ES-I3 (cell line): Measurements from ENCODE around the gene SLC26A11.
"Not testable (repeated sequence)": the region's sequence is repeated elsewhere in the genome, so short reads cannot be mapped to it uniquely, and the experiment has no call there.

Source experiments
- H3K36me3 ChIP-seq: 2 replicates; pipeline ENCODE4 v1.6.1; 2013; ENCODE audit warnings: mild to moderate bottlenecking, low read length, control low read depth, moderate library complexity; ENCODE audit not compliant: insufficient read depth
- H3K4me1 ChIP-seq: 2 replicates; pipeline ENCODE4 v1.6.1; 2013; ENCODE audit warnings: mild to moderate bottlenecking, control low read depth, low read length; ENCODE audit not compliant: insufficient read depth
- H3K9ac ChIP-seq: 2 replicates; pipeline ENCODE4 v1.6.1; 2013; ENCODE audit warnings: low read depth, mild to moderate bottlenecking, low read length, moderate library complexity
- H3K9me3 ChIP-seq: 2 replicates; pipeline ENCODE4 v1.6.1; 2013; ENCODE audit warnings: mild to moderate bottlenecking, low read length, moderate library complexity; ENCODE audit not compliant: control insufficient read depth, insufficient read depth

The SLC26A11 gene

DNA sequence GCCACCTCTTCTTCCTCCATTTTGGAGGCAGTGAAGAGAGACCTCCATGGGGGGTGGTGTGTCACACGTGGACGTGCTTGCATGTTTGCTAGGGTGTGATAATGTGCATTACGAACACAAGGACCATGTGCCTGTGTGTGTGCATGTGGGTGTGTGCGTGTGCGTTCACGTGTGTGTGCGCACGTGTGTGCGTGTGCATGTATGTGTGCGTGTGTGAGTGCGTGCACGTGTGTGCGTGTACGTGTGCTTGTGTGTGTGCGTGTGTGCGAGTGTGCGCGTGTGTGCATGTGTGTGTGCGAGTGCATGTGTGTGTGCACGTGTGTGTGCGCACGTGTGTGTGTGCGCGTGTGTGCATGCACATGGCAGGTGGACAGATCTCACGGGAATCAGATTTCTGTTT lies 69.9 kb downstream of the SLC26A11 start:
- H3K36me3 ChIP-seq = 0 out of 2 replicates have a peak, but pooled peaks cover 10% of the 10 kb centered on the region
- no peaks in the 10 kb centered on the region for H3K9me3 ChIP-seq
- H3K4me1 ChIP-seq = peaks cover 9% of the 10 kb centered on the region; the same call in 1 of the 2 replicates
- no peak overlapping the region for H3K9ac ChIP-seq

DNA sequence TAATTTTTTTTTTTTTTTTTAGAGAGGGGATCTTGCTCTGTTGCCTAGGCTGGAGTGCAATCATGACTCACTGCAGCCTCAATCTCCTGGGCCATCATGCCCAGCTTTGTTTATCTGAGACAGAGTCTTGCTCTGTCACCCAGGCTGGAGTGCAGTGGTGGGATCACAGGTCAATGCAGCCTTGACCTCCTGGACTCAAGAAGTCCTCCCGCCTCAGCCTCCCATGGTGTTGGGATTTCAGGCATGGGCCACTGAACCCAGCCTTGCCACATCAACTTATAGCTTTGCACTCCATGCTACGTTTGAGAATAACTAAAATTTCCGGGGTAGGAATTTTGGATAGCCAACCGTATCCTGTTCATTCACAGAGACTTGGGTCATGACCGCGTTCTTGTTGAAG lies 71.0 kb downstream of the SLC26A11 start:
- H3K4me1 ChIP-seq = peaks cover 9% of the 10 kb centered on the region; the same call in 1 of the 2 replicates
- H3K9me3 ChIP-seq = no peaks in the 10 kb centered on the region
- H3K9ac ChIP-seq = no peak overlapping the region
- H3K36me3 ChIP-seq = 0 out of 2 replicates have a peak, but pooled peaks cover 17% of the 10 kb centered on the region

DNA sequence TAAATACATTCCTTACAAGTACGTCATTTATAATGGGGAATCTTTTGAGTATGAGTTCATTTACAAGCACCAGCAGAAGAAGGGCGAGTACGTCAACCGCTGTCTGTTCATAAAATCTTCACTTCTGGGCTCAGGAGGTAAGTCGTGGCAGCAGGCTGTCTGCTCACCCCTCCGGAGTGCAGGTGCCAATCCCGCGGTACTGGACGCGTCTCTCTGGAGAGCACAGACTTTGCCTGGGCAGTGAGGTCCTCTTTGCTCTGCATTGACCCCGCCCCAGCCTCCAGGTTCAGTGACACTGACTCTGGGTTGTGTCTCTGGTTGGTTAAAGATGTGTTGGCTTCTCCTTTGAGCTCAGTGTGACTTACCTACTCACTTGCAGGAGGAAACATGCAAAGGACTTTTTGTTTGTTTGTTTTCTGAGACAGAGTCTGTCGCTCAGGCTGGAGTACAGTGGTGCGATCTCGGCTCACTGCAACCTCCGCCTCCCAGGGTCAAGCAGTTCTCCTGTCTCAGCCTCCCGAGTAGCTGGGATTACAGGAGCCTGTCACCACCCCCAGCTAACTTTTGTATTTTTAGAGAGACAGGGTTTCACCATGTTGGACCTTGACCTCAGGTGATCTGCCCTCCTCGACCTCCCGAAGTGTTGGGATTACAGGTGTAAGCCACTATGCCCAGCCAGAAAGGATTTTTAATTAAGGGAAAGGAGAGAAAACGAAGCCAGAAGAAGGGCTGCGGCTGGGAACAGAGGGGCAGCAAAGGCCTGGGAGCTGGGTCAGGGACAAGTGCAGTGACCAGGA lies 71.7 kb downstream of the SLC26A11 start:
- Histone ChIP-seq H3K36me3 (0 out of 2 replicates have a peak, but pooled peaks cover 17% of the 10 kb centered on the region), H3K4me1 (peaks cover 9% of the 10 kb centered on the region; the same call in 1 of the 2 replicates), H3K9ac (no peak overlapping the region), H3K9me3 (no peaks in the 10 kb centered on the region)

DNA sequence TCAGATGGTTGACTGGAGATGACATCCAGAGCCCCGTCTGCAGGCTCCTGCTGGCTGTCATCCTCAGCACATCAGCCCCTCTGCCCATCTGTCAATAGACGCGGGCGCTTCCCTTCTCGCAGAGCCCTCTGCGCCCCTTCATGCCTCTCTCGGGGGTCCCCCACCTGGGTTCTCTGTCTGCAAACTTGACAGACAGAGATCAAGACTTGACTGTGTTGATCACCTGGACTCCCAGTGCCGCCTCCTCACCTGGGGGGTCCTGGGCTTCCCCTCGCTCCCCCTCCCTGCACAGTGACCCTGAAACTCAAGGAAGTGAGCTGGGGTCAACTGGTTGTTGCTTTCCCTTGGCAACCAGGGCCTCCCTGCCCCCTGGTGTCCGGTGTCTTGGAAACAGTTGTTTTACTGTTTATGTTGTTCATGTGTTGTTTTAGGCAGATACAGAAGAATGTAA lies 72.3 kb downstream of the SLC26A11 start:
- Histone ChIP-seq H3K9ac (no peak overlapping the region), H3K36me3 (0 out of 2 replicates have a peak, but pooled peaks cover 17% of the 10 kb centered on the region), H3K4me1 (peaks cover 8% of the 10 kb centered on the region; the same call in 1 of the 2 replicates), H3K9me3 (no peaks in the 10 kb centered on the region)

DNA sequence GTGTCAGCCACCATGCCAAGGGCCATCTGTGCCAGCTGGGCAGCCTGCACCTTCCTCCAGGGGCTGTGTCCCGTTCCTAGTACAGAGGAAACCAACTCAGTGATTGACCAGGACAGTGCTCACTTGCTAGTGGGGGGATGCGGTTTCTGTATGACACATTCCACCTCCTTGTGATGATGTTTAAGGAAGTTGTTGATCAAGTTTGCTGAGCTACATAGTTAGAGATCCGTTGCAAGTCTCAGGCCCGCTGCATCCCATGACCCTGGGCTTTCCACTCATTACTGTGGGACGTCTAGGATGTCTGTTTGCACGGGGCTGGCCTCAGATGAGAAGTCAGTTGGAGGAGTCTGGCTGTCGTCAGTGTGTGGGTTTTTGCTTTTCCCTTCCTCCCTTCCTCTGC lies 74.0 kb downstream of the SLC26A11 start:
- no peaks in the 10 kb centered on the region for H3K9me3 ChIP-seq
- H3K36me3 ChIP-seq = 0 out of 2 replicates have a peak, but pooled peaks cover 17% of the 10 kb centered on the region
- no peaks in the 10 kb centered on the region for H3K4me1 ChIP-seq
- no peak overlapping the region for H3K9ac ChIP-seq

DNA sequence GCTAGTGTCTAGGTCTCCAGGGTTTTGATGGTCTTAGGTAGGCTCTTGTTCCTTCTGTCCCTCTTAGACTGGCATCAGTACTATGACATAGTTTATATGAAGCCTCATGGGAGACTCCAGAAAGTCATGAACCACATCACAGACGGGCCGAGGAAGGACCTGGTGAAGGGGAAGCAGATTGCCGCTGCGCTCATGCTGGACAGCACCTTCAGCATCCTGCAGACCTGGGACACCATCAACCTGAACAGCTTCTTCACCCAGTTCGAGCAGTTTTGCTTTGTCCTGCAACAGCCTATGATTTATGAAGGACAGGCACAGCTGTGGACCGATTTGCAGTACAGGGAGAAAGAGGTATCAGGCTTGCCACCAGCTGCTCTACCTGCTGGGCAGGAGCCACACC lies 74.4 kb downstream of the SLC26A11 start:
- H3K4me1 ChIP-seq = no peaks in the 10 kb centered on the region
- H3K9ac ChIP-seq = no peak overlapping the region
- H3K36me3 ChIP-seq = peaks cover 17% of the 10 kb centered on the region; the same call in 1 of the 2 replicates
- no peaks in the 10 kb centered on the region for H3K9me3 ChIP-seq

DNA sequence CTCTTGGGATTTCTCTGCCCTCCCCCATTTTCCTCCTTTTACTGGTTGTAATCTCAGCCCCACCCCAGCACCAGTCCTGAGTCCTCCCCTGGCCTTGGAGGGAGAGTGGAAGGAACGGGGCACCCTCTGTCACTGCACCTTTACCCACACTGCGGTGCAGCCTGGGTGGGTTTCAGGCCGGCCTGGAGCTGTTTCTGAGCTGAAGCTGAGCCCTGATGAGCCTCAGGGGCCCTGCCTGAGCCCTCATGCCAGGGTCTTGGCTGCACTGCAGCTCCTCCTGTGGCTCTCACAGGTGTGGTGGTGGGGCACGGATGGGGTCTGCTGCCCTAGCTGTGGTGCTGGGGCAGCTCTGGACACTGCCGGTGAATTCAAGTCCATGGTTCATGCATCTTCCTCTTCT lies 74.9 kb downstream of the SLC26A11 start:
- Histone ChIP-seq H3K36me3 (peaks cover 17% of the 10 kb centered on the region; the same call in 1 of the 2 replicates), H3K9ac (no peak overlapping the region), H3K4me1 (no peaks in the 10 kb centered on the region), H3K9me3 (no peaks in the 10 kb centered on the region)

DNA sequence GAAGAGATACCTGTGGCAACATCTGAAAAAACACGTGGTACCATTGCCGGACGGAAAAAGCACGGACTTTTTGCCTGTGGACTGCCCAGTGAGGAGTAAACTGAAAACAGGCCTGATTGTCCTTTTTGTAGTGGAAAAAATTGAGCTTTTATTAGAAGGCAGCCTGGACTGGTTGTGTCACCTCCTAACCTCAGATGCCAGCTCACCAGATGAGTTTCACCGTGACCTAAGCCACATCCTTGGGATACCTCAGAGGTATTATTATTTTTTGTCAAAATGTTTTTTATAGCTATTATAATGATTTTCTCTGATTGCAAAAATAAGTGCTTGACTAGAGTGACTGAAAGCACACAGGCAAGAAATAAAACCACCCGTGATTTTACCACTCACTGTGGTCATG lies 75.3 kb downstream of the SLC26A11 start:
- peaks cover 14% of the 10 kb centered on the region; the same call in 1 of the 2 replicates for H3K36me3 ChIP-seq

DNA sequence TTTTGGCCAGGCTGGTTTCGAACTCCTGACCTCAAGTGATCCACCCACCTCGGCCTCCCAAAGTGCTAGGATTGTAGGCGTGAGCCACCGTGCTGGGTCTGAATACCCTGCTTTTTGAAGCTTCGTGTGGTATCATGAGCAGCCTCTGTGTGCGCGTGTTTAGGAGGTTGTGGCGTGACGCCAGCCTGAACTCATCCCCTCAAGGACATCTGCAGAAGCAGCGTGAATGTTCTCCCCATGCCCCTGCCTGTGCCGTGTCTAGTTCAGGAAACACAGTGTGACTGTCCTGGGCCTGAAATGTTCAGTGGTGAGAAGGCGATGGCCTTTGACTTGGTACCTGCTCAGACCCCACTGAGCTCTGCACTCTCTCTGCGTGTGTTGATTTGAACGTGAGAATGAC lies 76.0 kb downstream of the SLC26A11 start:
- no peaks in the 10 kb centered on the region for H3K4me1 ChIP-seq
- H3K36me3 ChIP-seq = peaks cover 18% of the 10 kb centered on the region; the same call in 1 of the 2 replicates
- no peak overlapping the region for H3K9ac ChIP-seq
- no peaks in the 10 kb centered on the region for H3K9me3 ChIP-seq

More for the DNA sequence above, 75.3 kb downstream of the SLC26A11 start:
- H3K9ac ChIP-seq = no peak overlapping the region
- no peaks in the 10 kb centered on the region for H3K9me3 ChIP-seq
- no peaks in the 10 kb centered on the region for H3K4me1 ChIP-seq

DNA sequence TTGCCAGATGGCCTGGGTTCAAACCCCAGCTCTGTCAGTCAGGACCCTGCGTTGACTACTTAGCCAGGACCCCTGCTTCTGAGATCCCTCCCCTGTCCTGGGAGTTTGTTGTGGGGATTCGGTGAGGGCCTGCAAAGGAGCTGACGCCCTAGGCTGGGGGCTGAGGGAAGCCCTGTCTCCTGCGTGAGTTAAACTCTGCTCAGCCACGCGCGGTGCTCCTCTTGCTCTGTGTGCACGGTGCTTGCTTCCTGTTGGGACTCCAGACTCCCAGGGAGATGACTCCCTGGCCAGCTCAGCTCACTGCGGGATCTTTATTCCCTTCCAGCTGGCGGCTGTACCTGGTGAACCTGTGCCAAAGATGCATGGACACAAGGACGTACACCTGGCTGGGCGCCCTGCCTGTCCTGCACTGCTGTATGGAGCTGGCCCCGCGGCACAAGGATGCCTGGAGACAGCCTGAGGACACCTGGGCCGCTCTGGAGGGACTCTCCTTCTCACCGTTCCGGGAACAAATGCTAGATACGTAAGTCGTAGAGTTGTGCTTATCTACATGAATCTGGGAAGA lies 77.9 kb downstream of the SLC26A11 start:
- Histone ChIP-seq H3K4me1 (no peaks in the 10 kb centered on the region), H3K9me3 (peaks cover 1% of the 10 kb centered on the region; the same call in 1 of the 2 replicates), H3K36me3 (peaks cover 23% of the 10 kb centered on the region), H3K9ac (no peak overlapping the region)

DNA sequence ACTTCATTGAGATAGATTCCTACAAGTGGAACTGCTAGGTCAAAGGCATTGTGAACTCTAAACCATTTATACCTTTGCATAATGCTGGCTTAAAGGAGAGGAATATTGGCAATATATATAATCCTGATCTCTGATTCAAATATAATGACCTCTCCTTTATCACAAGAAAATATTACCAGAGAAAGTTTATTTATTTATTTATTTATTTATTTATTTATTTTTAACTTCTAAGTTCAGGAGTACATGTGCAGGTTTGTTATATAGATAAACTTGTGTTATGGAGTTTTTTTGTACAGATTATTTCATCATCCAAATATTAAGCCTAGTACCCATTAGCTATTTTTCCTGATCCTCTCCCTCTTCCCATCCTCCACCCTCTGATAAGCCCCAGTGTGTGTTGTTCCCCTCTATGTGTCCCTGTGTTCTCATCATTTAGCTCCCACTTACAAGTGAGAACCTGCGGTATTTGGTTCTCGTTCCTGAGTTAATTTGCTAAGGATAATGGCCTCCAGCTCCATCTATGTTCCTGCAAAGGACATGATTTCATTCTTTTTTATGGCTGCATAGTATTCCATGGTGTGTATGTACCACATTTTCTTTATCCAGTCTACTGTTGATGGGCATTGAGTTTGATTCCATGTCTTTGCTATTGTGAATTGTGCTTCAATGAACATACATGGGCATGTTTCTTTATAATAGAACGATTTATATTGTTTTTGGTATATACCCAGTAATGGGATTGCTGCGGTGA lies 79.3 kb downstream of the SLC26A11 start:
- H3K9ac ChIP-seq, H3K9me3 ChIP-seq, H3K4me1 ChIP-seq: not testable (repeated sequence)
- H3K36me3 ChIP-seq = peaks cover 28% of the 10 kb centered on the region

DNA sequence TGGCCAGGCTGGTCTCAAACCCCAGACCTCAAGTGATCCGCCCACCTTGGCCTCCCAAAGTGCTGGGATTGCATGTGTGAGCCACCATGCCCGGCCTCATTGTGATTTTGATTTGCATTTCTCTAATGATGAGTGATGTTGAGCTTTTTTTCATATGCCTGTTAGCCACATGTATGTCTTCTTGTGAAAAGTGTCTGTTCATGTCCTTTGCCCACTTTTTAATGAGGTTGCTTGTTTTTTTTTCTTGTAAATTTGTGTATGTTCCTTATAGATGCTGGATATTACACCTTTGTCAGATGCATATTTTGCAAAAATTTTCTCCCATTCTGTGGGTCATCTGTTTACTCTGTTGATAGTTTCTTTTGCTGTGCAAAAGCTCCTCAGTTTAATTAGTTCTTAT lies 80.5 kb downstream of the SLC26A11 start:
- not testable (repeated sequence) for H3K9me3 ChIP-seq, H3K9ac ChIP-seq, H3K4me1 ChIP-seq
- H3K36me3 ChIP-seq = peaks cover 27% of the 10 kb centered on the region
